Transverse colon (tissue), 4 donors: ENCODE measurements around the gene DNASE1.

Source experiments
- CTCF ChIP-seq, 5 experiments: fragments of 200-600 bp in 3 of 5; fragments of 450-650 bp in 2 of 5; sonication (generic) in 3 of 5; IDR thresholded peaks; 1 replicate in 2 of 5; 2 replicates in 3 of 5; pipeline ENCODE4 v1.5.1; 2016 to 2017; ENCODE audit warnings: antibody characterized with exemption in 5 of 5, inconsistent platforms in 3 of 5, mild to moderate bottlenecking in 2 of 5, moderate library complexity in 1 of 5
- EP300 ChIP-seq: sonication (generic); formaldehyde crosslinking; IDR thresholded peaks from one replicate; pipeline ENCODE4 v1.6.1; 2017; ENCODE audit warnings: antibody characterized with exemption, low read depth
- POLR2A ChIP-seq: fragments of 450-650 bp; IDR thresholded peaks from one replicate; pipeline ENCODE4 v1.6.1; 2016; ENCODE audit warnings: antibody characterized with exemption, mild to moderate bottlenecking, moderate library complexity
- POLR2AphosphoS5 ChIP-seq, 3 donors: sonication (generic); formaldehyde crosslinking; IDR thresholded peaks; one replicate each; pipeline ENCODE4 v1.6.1; 2016; ENCODE audit warnings: antibody characterized with exemption in 3 of 3

- no peak for TF ChIP-seq CTCF (IDR thresholded peaks at IDR 0.05)
- TF ChIP-seq POLR2AphosphoS5 (IDR thresholded peaks at IDR 0.05): no peak
- no peak for TF ChIP-seq POLR2A
- no peak for TF ChIP-seq EP300
Observed at GRCh38 chr16:3664187-3664896, 9.9 kb downstream of the DNASE1 start.
